HepG2 (cell line): ENCODE measurements around the gene PSRC1. TPM values are rescaled to one million over a fixed set of nuclear protein-coding genes. Genes with fewer than 3 reads are reported as not detected.

Experiments
- CBX2 ChIP-seq, 2 experiments: fragments of 200-600 bp in 1 of 2; sonication (generic); formaldehyde crosslinking in 1 of 2; IDR thresholded peaks; 2 replicates each; pipeline versions ENCODE4 v1.7.0 to v1.8.1; 2018 to 2022; ENCODE audit warnings: low read depth in 2 of 2, low read length in 1 of 2, mild to moderate bottlenecking in 1 of 2, missing genetic modification reagents in 1 of 2
- ELF3 ChIP-seq: IDR thresholded peaks from 2 replicates; pipeline ENCODE4 v1.6.1; 2016; ENCODE audit warnings: missing genetic modification reagents, missing compliant biosample characterization
- HNRNPL ChIP-seq: fragments of 200-400 bp; formaldehyde crosslinking; IDR thresholded peaks from 2 replicates; pipeline ENCODE4 v1.6.1; 2017; ENCODE audit warnings: mild to moderate bottlenecking, low read depth, low read length
- KLF9 ChIP-seq: IDR thresholded peaks from 2 replicates; pipeline ENCODE4 v1.6.1; 2016; ENCODE audit warnings: low read depth
- U2AF1 ChIP-seq: fragments of 200-400 bp; formaldehyde crosslinking; optimal IDR thresholded peaks from 2 replicates; pipeline ENCODE3; 2017; ENCODE audit warnings: mild to moderate bottlenecking, low read depth, low read length
- ZNF136 ChIP-seq: sonication (generic); formaldehyde crosslinking; IDR thresholded peaks from 2 replicates; pipeline ENCODE4 v1.8.1; 2022; ENCODE audit warnings: low read depth, mild to moderate bottlenecking, moderate library complexity, missing genetic modification reagents
- ZNF225 ChIP-seq: sonication (generic); formaldehyde crosslinking; IDR thresholded peaks from 2 replicates; pipeline ENCODE4 v1.4.0; 2020; ENCODE audit warnings: mild to moderate bottlenecking, missing genetic modification reagents
- ZNF496 ChIP-seq: sonication (generic); formaldehyde crosslinking; IDR thresholded peaks from 2 replicates; pipeline ENCODE4 v1.8.1; 2023; ENCODE audit warnings: mild to moderate bottlenecking, moderate library complexity, missing genetic modification reagents; ENCODE audit not compliant: insufficient replicate concordance
- polyA plus RNA-seq, 8 experiments: library from polyadenylated mRNA; depleted of rRNA in 3 of 8; stranded (reverse) in 7 of 8; unstranded in 1 of 8; fragments of >200 nt; fragmentation: Illumina TruSeq in 4 of 8; extraction: Trizol in 4 of 8; gene quantifications; 2 replicates each; pipeline versions ENCODE4 v1.2.1 to v1.2.3, GENCODE V29; 2011 to 2016; ENCODE audit warnings: low read depth in 4 of 8, missing spikeins in 1 of 8, mixed read lengths in 1 of 8; ENCODE audit not compliant: insufficient read depth in 1 of 8
- total RNA-seq, 5 experiments: library from RNA; depleted of rRNA; stranded (reverse); fragments of >200 nt; fragmentation: Illumina TruSeq; extraction: Trizol; gene quantifications; 2 replicates each; pipeline ENCODE4 v1.2.3, GENCODE V29; 2016; ENCODE audit warnings: low read depth in 1 of 5
- TF ChIP-seq, protein P1 (sequence below): sonication (generic); formaldehyde crosslinking; IDR thresholded peaks from 2 replicates; pipeline ENCODE4 v1.5.0; 2020; ENCODE audit warnings: mild to moderate bottlenecking, missing genetic modification reagents, borderline replicate concordance
- TF ChIP-seq, protein P2 (sequence below): sonication (generic); formaldehyde crosslinking; IDR thresholded peaks from 2 replicates; pipeline ENCODE4 v1.4.0; 2020; ENCODE audit warnings: missing genetic modification reagents
- TF ChIP-seq, protein P3 (sequence below): sonication (generic); formaldehyde crosslinking; IDR thresholded peaks from 2 replicates; pipeline ENCODE4 v1.4.0; 2020; ENCODE audit warnings: missing genetic modification reagents
- TF ChIP-seq, protein P4 (sequence below), 2 experiments: sonication (generic) in 1 of 2; formaldehyde crosslinking in 1 of 2; IDR thresholded peaks; 2 replicates each; pipeline versions ENCODE4 v1.4.0 to v1.6.1; 2016 to 2020; ENCODE audit warnings: borderline replicate concordance in 1 of 2, low read depth in 1 of 2, mild to moderate bottlenecking in 1 of 2, missing genetic modification reagents in 1 of 2

PSRC1 gene
- total and polyA plus RNA-seq, 2 of the 13 experiments (the other 11 are each of a cell fraction or from before 2014, with no cell fraction given) = 28.6 to 30.3 TPM

DNA sequence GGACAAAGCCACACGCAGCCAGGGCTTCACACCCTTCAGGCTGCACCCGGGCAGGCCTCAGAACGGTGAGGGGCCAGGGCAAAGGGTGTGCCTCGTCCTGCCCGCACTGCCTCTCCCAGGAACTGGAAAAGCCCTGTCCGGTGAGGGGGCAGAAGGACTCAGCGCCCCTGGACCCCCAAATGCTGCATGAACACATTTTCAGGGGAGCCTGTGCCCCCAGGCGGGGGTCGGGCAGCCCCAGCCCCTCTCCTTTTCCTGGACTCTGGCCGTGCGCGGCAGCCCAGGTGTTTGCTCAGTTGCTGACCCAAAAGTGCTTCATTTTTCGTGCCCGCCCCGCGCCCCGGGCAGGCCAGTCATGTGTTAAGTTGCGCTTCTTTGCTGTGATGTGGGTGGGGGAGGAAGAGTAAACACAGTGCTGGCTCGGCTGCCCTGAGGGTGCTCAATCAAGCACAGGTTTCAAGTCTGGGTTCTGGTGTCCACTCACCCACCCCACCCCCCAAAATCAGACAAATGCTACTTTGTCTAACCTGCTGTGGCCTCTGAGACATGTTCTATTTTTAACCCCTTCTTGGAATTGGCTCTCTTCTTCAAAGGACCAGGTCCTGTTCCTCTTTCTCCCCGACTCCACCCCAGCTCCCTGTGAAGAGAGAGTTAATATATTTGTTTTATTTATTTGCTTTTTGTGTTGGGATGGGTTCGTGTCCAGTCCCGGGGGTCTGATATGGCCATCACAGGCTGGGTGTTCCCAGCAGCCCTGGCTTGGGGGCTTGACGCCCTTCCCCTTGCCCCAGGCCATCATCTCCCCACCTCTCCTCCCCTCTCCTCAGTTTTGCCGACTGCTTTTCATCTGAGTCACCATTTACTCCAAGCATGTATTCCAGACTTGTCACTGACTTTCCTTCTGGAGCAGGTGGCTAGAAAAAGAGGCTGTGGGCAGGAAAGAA, 8.1 kb downstream of the PSRC1 start (continued):
- TF ChIP-seq, protein P1, sequence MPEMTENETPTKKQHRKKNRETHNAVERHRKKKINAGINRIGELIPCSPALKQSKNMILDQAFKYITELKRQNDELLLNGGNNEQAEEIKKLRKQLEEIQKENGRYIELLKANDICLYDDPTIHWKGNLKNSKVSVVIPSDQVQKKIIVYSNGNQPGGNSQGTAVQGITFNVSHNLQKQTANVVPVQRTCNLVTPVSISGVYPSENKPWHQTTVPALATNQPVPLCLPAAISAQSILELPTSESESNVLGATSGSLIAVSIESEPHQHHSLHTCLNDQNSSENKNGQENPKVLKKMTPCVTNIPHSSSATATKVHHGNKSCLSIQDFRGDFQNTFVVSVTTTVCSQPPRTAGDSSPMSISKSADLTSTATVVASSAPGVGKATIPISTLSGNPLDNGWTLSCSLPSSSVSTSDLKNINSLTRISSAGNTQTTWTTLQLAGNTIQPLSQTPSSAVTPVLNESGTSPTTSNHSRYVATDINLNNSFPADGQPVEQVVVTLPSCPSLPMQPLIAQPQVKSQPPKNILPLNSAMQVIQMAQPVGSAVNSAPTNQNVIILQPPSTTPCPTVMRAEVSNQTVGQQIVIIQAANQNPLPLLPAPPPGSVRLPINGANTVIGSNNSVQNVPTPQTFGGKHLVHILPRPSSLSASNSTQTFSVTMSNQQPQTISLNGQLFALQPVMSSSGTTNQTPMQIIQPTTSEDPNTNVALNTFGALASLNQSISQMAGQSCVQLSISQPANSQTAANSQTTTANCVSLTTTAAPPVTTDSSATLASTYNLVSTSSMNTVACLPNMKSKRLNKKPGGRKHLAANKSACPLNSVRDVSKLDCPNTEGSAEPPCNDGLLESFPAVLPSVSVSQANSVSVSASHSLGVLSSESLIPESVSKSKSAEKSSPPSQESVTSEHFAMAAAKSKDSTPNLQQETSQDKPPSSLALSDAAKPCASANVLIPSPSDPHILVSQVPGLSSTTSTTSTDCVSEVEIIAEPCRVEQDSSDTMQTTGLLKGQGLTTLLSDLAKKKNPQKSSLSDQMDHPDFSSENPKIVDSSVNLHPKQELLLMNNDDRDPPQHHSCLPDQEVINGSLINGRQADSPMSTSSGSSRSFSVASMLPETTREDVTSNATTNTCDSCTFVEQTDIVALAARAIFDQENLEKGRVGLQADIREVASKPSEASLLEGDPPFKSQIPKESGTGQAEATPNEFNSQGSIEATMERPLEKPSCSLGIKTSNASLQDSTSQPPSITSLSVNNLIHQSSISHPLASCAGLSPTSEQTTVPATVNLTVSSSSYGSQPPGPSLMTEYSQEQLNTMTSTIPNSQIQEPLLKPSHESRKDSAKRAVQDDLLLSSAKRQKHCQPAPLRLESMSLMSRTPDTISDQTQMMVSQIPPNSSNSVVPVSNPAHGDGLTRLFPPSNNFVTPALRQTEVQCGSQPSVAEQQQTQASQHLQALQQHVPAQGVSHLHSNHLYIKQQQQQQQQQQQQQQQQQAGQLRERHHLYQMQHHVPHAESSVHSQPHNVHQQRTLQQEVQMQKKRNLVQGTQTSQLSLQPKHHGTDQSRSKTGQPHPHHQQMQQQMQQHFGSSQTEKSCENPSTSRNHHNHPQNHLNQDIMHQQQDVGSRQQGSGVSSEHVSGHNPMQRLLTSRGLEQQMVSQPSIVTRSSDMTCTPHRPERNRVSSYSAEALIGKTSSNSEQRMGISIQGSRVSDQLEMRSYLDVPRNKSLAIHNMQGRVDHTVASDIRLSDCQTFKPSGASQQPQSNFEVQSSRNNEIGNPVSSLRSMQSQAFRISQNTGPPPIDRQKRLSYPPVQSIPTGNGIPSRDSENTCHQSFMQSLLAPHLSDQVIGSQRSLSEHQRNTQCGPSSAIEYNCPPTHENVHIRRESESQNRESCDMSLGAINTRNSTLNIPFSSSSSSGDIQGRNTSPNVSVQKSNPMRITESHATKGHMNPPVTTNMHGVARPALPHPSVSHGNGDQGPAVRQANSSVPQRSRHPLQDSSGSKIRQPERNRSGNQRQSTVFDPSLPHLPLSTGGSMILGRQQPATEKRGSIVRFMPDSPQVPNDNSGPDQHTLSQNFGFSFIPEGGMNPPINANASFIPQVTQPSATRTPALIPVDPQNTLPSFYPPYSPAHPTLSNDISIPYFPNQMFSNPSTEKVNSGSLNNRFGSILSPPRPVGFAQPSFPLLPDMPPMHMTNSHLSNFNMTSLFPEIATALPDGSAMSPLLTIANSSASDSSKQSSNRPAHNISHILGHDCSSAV (CRISPR knock-in tag) = no peak
- no peak for TF ChIP-seq U2AF1
- TF ChIP-seq, protein P2, sequence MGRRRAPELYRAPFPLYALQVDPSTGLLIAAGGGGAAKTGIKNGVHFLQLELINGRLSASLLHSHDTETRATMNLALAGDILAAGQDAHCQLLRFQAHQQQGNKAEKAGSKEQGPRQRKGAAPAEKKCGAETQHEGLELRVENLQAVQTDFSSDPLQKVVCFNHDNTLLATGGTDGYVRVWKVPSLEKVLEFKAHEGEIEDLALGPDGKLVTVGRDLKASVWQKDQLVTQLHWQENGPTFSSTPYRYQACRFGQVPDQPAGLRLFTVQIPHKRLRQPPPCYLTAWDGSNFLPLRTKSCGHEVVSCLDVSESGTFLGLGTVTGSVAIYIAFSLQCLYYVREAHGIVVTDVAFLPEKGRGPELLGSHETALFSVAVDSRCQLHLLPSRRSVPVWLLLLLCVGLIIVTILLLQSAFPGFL (CRISPR knock-in tag) = no peak
- TF ChIP-seq HNRNPL = peak; percentile 92
- no peak for TF ChIP-seq ZNF136
- TF ChIP-seq, protein P3, sequence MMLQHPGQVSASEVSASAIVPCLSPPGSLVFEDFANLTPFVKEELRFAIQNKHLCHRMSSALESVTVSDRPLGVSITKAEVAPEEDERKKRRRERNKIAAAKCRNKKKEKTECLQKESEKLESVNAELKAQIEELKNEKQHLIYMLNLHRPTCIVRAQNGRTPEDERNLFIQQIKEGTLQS = peak; percentile 11; the same call in 1 of the 2 replicates
- TF ChIP-seq ZNF225 (CRISPR knock-in tag) = no peak
- 0 out of 2 replicates have a peak, but pooled peaks have one; percentile 31 for TF ChIP-seq ELF3 (CRISPR knock-in tag)
- TF ChIP-seq, protein P4, sequence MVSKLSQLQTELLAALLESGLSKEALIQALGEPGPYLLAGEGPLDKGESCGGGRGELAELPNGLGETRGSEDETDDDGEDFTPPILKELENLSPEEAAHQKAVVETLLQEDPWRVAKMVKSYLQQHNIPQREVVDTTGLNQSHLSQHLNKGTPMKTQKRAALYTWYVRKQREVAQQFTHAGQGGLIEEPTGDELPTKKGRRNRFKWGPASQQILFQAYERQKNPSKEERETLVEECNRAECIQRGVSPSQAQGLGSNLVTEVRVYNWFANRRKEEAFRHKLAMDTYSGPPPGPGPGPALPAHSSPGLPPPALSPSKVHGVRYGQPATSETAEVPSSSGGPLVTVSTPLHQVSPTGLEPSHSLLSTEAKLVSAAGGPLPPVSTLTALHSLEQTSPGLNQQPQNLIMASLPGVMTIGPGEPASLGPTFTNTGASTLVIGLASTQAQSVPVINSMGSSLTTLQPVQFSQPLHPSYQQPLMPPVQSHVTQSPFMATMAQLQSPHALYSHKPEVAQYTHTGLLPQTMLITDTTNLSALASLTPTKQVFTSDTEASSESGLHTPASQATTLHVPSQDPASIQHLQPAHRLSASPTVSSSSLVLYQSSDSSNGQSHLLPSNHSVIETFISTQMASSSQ (IDR thresholded peaks at IDR 0.05; ENCODE audit: low read depth) = no peak
- TF ChIP-seq, protein P4 (CRISPR knock-in tag; IDR thresholded peaks at IDR 0.05; ENCODE audit: borderline replicate concordance) = no peak; the same call in 1 of the 2 replicates
- no peak for TF ChIP-seq ZNF496 (CRISPR knock-in tag)
- TF ChIP-seq CBX2 (IDR thresholded peaks at IDR 0.05; ENCODE audit: low read depth, low read length) = no peak
- no peak for TF ChIP-seq CBX2 (CRISPR knock-in tag; IDR thresholded peaks at IDR 0.05; ENCODE audit: low read depth)
- TF ChIP-seq KLF9 = 0 out of 2 replicates have a peak, but pooled peaks have one; percentile 39
